Stimulated activated naive CD8-positive, alpha-beta T cell treated with anti-CD3 and anti-CD28 coated beads, Interleukin-15, amount 100 ng/mL, for 72 hours (primary cell): Measurements from ENCODE around the gene EPAS1.
A peak's percentile ranks its signal among the peaks of the same experiment; 100 is the strongest.

ENCODE experiments used
- ATAC-seq: fragments of 150-1000 bp; cut with Tn5 transposase; 2 replicates; pipeline ENCODE4 v1.10.0; 2021; ENCODE audit warnings: mild to moderate bottlenecking, moderate library complexity
- DNase-seq, 2 donors: peaks; one replicate each; pipeline ENCODE4 v3.0.0; 2021 to 2022
- H3K27ac Mint-ChIP-seq, 2 donors: one replicate each; pipeline ENCODE4 v1.8.0; 2022; ENCODE audit warnings: mild to moderate bottlenecking in 2 of 2, mixed read lengths in 2 of 2, moderate library complexity in 2 of 2
- H3K27me3 Mint-ChIP-seq: one replicate; pipeline ENCODE4 v1.8.0; 2022; ENCODE audit warnings: mixed read lengths
- H3K4me1 Mint-ChIP-seq: one replicate; pipeline ENCODE4 v1.8.0; 2022; ENCODE audit warnings: mild to moderate bottlenecking, mixed read lengths
- H3K4me3 Mint-ChIP-seq, 2 donors: one replicate each; pipeline ENCODE4 v1.8.0; 2022; ENCODE audit warnings: mild to moderate bottlenecking in 2 of 2, mixed read lengths in 2 of 2, moderate library complexity in 1 of 2
- H3K9me3 Mint-ChIP-seq, 2 donors: one replicate each; pipeline ENCODE4 v1.8.0; 2022; ENCODE audit warnings: mixed read lengths in 2 of 2

EPAS1 gene

DNA sequence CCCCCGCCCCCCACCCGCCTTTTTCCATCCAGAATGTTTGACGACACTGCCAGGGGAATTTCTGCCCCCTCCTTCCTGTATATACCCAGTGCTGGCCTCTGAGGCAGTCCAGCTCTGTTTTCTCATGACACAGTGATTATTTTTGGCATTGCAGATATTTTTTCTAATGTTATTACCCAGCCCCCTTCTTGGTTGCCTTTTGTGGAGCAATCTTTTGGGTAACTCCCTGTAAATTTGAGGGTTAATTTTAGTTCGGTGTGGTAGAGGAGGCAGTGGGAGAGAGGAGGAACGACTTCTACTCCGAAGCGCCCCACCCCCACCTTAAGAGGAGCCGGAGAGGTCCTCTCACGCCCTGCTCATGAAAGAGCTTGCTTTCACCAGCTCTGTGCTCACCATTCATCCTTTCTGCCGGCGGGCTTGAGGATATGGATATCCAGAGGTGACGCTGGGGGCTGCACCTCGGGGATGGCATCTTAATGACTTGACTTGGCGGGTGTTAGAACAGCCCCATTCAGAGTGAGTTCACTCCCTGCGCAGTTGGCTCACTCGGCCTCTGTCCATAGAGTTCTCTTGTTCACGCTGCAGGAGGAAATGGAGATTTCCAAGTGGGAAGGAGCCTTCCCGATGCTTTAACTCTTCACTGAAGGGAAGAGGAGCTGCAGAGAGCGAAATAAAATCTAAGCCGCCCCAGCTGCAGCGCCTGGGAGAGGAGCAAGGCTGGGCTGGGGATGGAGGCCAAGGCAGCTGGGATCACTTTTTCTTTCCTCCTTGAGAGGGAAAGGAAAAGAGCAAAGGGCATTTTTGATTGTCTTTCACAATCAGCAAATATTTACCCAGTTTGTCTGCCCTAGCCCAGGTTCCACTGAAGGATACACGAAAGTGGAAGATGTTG lies 38.4 kb downstream of the EPAS1 start:
- Mint-ChIP-seq H3K27me3 (peaks cover 15% of the 10 kb centered on the region), H3K4me1 (peaks cover 32% of the 10 kb centered on the region), H3K9me3 (no peaks in the 10 kb centered on the region), H3K27ac (peak overlapping the region in 1 of 2 donors; percentile 13), H3K4me3 (no peak overlapping the region)
- ATAC-seq (no peak), DNase-seq (no peak)

DNA sequence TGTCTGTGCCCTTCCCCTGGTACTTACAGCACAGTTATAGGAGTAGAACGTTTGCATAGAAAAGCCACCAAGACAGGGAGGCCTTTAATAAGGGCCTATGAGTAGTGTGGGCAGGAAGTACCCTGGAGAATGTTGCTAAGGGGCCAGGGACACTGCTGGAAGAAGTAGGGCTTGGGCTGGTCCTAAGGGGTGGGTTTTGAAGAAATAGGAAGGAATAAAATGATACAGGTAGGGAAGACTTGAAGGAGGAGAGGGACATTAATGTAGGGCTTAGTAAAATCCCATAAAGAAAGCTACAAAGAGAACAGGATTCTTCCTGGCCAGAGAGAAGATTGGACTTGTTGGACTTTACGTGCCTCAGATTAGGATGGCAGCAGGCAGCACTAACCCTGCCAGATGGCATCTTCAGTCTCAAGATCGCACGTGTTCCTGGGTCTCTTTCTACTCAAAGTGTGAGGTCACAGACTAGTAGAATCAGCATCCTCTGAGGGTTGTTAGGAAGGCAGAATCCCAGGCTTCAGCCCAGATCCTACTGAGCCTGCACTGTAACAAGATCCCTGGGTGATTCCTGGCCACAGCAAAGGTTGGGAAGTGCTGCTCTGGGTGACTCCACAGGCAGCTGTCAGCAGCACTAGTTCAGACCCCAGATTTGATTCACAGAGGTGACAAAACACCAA lies 39.2 kb downstream of the EPAS1 start:
- Mint-ChIP-seq H3K27me3 (peaks cover 15% of the 10 kb centered on the region), H3K4me1 (peaks cover 32% of the 10 kb centered on the region), H3K9me3 (no peaks in the 10 kb centered on the region), H3K4me3 (no peak overlapping the region), H3K27ac (peak overlapping the region in 1 of 2 donors; percentile 21)
- ATAC-seq: no peak
- no peak for DNase-seq

GRCh38 chr2:46337208-46337994 lies 40.2 kb downstream of the EPAS1 start:
- ATAC-seq: no peak
- Mint-ChIP-seq H3K4me1 (peaks cover 38% of the 10 kb centered on the region), H3K27me3 (peaks cover 9% of the 10 kb centered on the region), H3K27ac (peak overlapping the region in 1 of 2 donors; percentile 55), H3K9me3 (no peaks in the 10 kb centered on the region), H3K4me3 (no peak overlapping the region)
- DNase-seq: no peak

GRCh38 chr2:46338674-46339073 lies 41.5 kb downstream of the EPAS1 start:
- no peaks in the 10 kb centered on the region for H3K9me3 Mint-ChIP-seq
- DNase-seq: no peak
- peaks cover 38% of the 10 kb centered on the region for H3K4me1 Mint-ChIP-seq
- peaks cover 8% of the 10 kb centered on the region for H3K27me3 Mint-ChIP-seq
- H3K27ac Mint-ChIP-seq: no peak overlapping the region
- ATAC-seq: no peak
- no peak overlapping the region for H3K4me3 Mint-ChIP-seq

DNA sequence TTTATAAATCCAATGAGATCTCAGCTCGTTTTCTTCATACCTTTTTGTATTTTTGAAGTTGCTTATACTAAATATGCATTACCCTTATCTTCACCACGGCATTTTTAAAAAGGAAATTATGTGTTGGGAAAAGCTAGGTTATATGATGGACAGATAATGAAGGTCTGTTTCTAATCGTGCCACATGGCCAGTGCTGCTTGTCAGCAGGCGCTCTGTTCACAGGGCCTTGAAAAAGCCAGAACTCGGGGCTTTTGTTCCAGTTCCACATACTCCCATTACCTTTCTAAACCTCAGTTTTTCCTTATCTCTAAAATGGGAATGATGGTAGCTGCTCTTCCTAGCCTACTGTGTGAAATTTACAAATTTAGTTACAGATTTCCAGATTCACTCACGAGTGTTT lies 42.0 kb downstream of the EPAS1 start:
- Mint-ChIP-seq H3K9me3 (no peaks in the 10 kb centered on the region), H3K4me1 (peaks cover 37% of the 10 kb centered on the region), H3K4me3 (no peak overlapping the region), H3K27ac (no peak overlapping the region), H3K27me3 (peaks cover 13% of the 10 kb centered on the region)
- DNase-seq (no peak), ATAC-seq (no peak)

GRCh38 chr2:46339676-46340459 lies 42.7 kb downstream of the EPAS1 start:
- Mint-ChIP-seq H3K4me3 (no peak overlapping the region), H3K27ac (no peak overlapping the region), H3K27me3 (peaks cover 19% of the 10 kb centered on the region), H3K4me1 (peaks cover 32% of the 10 kb centered on the region), H3K9me3 (no peaks in the 10 kb centered on the region)
- ATAC-seq (no peak), DNase-seq (no peak)

DNA sequence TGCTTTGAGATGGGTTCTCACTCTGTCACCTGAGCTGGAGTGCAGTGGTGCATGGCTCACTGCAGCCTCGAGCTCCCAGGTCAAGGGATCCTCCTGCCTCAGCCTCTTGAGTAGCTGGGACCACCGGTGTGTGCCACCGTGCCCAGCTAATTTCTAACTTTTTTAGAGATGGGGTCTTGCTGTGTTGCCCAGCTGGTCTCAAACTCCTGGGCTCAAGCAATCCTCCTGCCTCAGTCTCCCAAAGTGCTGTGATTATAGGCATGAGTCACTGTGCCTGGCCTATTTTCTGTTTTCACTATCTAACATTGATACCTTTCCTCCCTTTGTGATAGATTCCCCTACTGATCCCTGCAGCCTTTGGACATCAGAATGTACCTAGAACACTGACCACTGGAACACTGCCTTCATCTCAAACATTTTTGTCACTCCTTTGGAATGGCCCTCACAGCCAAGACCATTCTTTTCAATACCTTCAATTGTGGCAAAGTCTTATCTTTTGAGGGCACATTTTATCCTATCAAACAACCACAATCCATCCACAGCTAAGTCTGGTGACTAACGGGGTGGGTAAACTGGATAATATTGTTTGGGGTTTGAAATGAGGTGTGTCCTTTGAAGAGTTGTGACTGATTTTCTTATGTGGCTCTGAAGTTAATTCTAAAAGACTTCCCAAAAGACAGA lies 43.7 kb downstream of the EPAS1 start:
- no peak for ATAC-seq
- no peak for DNase-seq
- Mint-ChIP-seq H3K9me3 (no peaks in the 10 kb centered on the region), H3K27ac (no peak overlapping the region), H3K27me3 (peaks cover 19% of the 10 kb centered on the region), H3K4me1 (peaks cover 29% of the 10 kb centered on the region), H3K4me3 (no peak overlapping the region)

DNA sequence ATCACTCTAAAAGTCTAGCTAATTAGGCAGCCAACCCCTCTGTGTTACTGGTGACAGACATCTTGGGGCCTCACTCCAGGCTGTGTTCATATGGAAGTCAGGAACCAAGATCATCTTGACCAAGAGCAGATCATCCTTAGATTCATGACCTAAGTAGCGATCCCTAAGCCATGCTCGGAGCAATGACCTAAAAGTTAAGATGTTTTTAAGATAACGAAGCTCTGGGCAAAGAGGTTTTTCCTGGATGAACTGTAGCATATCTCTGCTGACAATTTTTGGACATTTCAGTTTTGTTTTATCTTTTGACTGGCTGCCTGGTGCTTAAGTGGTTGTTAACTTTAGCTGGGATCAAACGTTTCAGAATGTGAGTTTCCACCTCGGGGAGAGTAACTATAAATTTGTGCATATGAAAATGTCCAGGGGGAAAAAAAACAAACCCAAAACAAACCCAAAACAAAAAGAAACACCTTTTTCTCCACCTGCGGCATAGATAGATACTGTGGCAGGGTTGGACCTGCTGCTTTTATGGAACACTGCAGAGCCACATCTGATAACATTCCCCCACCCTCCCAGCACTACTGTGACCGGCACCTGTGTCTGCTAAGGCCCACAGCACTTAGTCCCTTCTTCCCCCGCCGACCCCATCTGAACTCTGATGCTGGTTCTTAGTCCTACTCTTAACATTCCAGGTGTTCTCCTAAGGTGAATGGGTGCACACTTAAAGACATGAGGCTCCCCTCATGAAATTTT lies 45.5 kb downstream of the EPAS1 start:
- Mint-ChIP-seq H3K4me1 (peaks cover 21% of the 10 kb centered on the region), H3K4me3 (no peak overlapping the region), H3K9me3 (no peaks in the 10 kb centered on the region), H3K27ac (no peak overlapping the region), H3K27me3 (peaks cover 19% of the 10 kb centered on the region)
- DNase-seq (no peak), ATAC-seq (no peak)

DNA sequence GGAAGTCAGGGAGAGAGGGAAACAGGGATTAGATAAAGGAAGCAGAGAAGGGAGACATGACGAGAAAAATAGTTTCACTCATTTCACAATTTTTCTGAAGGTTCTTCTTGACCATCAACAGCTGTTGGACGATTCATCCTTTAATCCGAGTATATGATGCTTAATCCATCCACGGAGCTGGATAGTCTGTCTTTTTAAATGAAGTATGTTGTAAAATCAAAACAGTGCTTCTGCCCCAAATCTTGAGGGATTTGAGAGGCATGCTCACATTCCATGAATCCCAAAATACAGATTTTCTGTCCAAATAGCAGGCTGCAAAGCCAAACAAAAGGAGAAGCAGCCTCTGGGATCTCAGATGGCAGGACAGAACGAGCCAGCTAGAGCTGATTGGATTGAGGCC lies 47.5 kb downstream of the EPAS1 start:
- Mint-ChIP-seq H3K4me1 (peaks cover 21% of the 10 kb centered on the region), H3K4me3 (no peak overlapping the region), H3K27me3 (peaks cover 19% of the 10 kb centered on the region), H3K27ac (no peak overlapping the region), H3K9me3 (no peaks in the 10 kb centered on the region)
- DNase-seq (no peak), ATAC-seq (no peak)

GRCh38 chr2:46345775-46346174 lies 48.6 kb downstream of the EPAS1 start:
- no peak overlapping the region for H3K4me3 Mint-ChIP-seq
- ATAC-seq (no peak), DNase-seq (no peak)
- no peak overlapping the region for H3K27ac Mint-ChIP-seq
- H3K9me3 Mint-ChIP-seq: no peaks in the 10 kb centered on the region
- H3K4me1 Mint-ChIP-seq: peaks cover 29% of the 10 kb centered on the region
- peaks cover 19% of the 10 kb centered on the region for H3K27me3 Mint-ChIP-seq

- H3K9me3 Mint-ChIP-seq: no peaks in the 10 kb centered on the region
- peaks cover 19% of the 10 kb centered on the region for H3K27me3 Mint-ChIP-seq
- DNase-seq (no peak), ATAC-seq (no peak)
- no peak overlapping the region for H3K4me3 Mint-ChIP-seq
- peaks cover 38% of the 10 kb centered on the region for H3K4me1 Mint-ChIP-seq
- H3K27ac Mint-ChIP-seq: no peak overlapping the region
These were observed 49.5 kb downstream of the EPAS1 start for GRCh38 chr2:46346719-46347118.

DNA sequence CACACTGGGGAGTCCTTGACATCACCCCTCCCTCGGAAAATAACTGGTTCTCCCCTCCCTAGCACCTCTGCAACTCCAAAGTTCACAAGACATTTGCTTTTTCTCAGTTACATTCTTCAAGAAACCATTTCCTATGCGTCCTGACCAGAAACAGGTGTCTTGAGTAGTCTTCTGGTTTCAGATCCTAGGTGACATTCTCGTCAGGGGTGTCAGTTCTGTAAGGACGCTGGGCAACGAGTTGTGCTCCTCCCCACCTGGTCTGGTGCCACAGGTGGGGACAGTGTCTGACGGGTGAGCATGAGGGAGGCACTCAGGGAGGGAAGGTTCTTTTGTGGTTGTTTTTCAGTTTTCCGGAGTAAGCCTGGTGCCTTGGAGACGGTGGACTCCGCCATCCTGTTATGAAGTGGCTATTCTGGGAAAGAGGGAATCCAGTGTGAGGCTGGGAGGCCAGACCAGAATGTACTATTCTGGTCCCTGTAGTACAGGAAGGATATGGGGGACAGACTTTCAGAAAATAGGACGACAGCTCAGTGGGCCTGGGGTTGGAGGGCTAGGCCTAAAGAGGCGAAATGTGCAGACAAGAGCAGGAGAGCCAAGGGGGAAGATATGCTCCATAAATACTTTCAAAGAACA lies 50.6 kb downstream of the EPAS1 start:
- ATAC-seq (no peak), DNase-seq (no peak)
- no peak overlapping the region for H3K27ac Mint-ChIP-seq
- no peaks in the 10 kb centered on the region for H3K9me3 Mint-ChIP-seq
- H3K4me3 Mint-ChIP-seq: peak overlapping the region in 1 of 2 donors; percentile 27
- H3K27me3 Mint-ChIP-seq: peaks cover 19% of the 10 kb centered on the region
- H3K4me1 Mint-ChIP-seq: peaks cover 43% of the 10 kb centered on the region

DNA sequence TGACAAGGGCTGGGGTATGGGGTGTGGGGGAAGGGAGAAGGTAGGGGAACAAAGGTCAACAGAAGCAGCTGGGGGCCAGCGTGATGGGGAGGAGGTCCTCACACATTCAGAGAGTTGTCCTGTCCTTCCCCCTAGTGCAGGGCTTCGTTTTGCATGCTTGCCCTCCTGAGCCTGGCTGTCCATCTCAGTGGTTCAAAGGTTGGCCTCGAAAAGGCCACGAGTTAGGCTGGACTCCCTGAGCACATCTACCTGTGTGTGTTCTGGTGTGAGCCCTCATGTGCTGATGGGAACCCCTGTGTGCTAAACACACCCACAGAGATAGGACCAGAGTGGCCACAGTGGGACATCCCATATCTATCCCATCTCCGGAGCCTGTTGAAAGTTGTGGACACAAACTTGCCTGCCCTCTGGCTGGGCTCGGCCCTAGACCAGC lies 51.9 kb downstream of the EPAS1 start:
- Mint-ChIP-seq H3K27me3 (peaks cover 7% of the 10 kb centered on the region), H3K27ac (no peak overlapping the region), H3K4me1 (peaks cover 54% of the 10 kb centered on the region), H3K9me3 (no peaks in the 10 kb centered on the region), H3K4me3 (no peak overlapping the region)
- ATAC-seq (no peak), DNase-seq (no peak)
